GDM1 (cell line): Measurements from ENCODE around the gene DOC2B.
"Not testable (repeated sequence)": the region's sequence is repeated elsewhere in the genome, so short reads cannot be mapped to it uniquely, and the experiment has no call there.

Experiments used
- DNase-seq: peaks from one replicate; lab custom pipeline; 2025; lab: John Stamatoyannopoulos, UW

DOC2B gene

DNA sequence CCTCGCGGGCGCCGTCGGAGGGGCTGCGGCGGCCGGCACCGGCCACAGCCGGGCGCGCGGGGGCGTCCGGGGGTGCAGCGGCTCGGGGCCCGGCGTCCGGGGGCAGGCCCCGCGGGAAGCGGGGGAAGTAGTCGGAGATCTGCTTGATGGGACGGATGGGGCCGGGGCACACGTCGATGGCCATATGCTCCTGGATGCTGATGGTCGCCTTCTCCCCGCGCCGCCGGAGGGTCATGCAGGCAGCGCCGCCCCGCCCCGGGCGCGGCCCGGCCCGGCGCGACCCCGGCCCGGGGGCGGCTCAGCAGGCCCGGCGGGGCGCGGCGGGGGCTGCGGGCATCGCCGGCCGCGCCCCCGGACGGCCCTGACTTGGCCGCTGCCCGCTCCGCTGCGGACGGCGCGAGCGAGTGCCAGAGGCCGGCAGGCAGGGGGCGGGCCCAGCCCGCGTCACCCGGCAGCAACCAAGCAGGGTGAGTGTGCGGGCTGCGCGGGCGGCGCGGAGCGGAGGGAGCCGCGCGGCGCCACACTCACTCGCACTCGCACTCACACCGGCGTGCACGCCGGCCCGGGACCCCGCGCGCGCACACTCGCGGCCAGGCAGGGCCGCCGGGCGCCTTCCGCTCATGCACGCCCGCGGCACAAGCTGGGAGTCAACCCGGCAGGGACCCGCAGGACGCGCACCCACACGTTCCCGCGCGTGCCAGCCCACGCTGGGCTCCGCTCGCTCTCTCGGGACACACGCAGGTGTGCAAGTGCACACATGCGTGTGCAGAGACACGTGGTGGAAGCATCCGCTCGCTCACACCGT, at the start of gene DOC2B:
Gene DOC2B, minus strand, starts transcription at position 406 of the 805 bp plus-strand sequence. Its CDS starts 171 bp downstream, at position 235.
- DNase-seq, result no peak

DNA sequence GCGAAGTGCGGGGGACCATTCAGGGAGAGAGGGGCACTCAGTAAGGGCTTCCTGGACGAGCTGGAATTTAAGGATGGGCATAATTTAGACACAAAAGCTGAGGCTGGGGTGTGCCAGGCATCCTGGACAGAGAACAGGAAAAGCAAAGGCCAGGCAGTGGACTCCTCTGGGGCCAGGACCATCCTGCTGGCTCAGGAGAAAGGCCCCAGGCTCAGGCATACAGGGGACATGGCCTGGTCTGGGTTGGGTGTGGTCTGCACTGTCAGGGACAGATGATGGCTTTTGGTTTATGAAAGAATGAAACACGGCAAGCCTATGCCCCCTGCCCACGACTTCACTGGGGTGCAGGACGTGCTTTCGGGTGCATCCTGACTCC, 48.9 kb upstream of the DOC2B start:
- DNase-seq, result no peak

DNA sequence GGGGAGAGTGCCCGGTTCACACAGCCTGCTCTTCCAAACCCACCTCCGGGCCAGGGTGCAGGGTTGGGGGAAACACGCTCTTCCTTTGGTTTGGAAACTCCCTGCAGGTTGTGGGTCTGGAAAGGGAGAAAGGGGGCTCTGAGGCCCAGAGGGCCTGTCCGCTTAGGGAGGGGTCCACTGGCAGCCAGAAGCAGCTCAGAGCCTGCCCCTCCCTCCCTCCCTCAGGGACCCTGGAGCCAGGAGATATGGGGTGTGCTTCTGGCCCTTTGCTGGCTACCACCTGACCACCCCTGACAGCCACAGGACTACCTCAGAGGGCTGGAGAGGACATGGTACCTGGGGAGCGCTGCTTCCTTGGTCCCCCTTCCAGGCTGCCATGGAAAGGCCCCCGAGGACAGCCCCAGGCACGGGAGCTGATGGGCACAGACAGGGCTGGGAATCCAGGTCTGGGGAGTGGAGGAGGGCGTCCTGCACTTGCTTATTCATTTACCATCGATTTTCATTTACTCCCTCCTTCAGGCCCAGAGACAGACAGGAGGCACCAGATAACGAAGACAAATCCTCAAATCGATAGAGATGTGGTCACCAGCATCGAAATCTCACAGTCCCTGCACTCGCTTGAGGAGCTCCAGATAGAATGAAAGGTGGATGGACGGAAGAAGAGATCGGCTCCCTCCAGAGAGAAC, 48.4 kb upstream of the DOC2B start:
- no peak for DNase-seq

DNA sequence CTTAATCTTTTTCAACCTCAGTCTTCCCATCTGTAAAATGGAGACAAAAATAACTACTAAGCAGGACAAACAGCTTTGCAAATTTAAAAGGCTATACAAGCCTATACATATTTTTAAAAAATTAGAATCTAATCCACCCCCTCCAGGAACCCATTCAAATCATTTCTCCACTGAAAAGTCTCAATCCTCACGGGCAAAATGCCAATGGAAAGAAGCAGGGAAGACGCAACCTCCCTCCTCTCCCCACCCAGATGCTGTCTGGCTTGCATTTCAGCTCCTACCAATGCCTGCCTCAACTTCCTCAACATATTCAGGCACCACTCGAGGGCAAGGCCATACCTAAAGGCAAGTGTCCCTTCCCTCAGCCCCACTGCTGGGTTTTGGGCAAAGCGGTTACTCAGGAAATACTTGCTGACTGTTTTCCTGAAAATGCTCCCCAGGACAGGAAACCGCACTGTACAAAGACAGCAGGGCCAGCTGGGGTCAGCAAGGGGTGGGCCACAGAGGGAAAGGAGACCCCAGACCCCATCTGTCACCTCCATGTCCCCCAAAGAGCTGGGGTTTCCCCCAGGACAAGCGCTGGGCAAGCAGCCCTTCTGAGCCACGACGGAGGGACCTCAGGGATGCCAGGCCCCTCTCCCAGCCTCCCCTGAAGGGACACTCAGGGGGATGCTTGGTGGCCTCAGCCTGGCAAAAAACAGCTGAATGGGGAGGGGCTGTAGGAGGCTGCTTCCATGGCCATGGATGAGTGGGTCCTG, 47.7 kb upstream of the DOC2B start:
- no peak for DNase-seq

DNA sequence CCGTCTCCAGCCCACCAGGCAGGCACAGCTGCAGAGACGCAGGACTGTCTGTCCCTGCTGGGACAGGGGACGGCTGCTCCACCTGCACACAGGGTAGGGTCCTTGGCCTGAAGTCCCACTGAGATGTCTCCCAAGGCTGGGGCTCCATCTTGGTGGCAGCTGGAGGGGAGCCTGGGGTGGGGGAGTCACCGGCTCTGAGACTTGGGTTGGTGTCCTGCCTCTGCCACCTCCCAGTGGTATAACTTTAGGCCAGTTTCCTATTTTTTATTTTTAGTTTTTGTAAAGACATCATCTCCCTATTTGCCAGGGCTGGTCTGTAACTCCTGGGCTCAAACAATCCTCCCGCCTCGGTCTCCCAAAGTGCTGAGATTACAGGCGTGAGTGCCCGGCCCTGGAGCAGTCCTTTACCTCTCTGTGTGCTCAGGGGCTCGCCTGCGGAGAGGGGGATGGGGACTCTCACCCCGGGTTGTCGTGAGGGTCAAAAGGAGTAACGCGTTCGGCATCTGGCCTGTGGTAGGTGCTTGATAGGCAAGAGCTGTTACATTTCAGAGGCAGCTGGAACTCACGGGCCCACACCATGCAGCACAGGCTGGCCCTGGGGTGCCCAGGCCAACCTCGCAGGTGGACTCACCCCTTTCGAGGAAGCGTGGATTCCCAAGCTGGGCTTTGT, 46.6 kb upstream of the DOC2B start:
- DNase-seq, result no peak

DNA sequence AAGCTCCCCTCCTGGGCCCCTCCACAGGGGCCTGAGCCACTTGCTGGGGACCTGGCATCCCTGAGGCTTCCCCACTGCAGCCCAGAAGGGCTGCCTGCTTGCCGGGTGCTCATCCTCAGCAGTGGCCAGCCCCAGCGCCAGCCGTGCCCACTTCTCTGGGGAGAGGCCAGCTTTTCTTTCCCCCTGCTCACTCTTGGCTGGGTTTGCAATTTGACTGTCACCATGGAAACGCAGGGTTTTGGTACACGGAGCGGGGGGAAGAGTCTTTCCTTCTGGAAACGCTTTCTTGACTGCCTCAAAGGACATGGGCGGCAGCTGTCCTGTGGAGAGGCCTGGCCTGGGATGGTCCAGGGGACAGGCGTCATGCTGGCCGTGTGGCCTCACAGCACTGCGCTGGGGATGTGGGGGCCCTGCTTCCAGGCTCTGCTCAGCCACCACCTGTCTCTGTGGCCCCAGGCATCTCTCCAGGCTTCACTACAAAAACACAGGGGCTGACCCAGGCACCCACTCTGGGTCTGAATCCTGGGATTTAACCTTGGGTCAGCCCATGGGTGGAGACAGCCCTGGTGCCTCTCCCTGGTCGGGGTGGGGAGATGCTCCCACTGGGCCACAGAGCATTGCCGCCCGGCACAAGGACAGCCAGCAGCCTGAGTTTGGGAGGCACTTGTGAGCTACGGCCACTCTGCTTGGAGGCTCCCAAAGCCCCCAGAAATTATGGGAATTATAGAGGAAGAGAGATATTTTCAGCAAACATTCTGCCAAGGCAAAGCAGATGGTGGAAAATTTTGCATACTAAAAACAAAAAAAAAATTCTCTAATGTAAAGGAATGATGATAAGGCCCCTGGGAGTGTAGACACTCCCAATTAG, 45.9 kb upstream of the DOC2B start:
- DNase-seq, result no peak

DNA sequence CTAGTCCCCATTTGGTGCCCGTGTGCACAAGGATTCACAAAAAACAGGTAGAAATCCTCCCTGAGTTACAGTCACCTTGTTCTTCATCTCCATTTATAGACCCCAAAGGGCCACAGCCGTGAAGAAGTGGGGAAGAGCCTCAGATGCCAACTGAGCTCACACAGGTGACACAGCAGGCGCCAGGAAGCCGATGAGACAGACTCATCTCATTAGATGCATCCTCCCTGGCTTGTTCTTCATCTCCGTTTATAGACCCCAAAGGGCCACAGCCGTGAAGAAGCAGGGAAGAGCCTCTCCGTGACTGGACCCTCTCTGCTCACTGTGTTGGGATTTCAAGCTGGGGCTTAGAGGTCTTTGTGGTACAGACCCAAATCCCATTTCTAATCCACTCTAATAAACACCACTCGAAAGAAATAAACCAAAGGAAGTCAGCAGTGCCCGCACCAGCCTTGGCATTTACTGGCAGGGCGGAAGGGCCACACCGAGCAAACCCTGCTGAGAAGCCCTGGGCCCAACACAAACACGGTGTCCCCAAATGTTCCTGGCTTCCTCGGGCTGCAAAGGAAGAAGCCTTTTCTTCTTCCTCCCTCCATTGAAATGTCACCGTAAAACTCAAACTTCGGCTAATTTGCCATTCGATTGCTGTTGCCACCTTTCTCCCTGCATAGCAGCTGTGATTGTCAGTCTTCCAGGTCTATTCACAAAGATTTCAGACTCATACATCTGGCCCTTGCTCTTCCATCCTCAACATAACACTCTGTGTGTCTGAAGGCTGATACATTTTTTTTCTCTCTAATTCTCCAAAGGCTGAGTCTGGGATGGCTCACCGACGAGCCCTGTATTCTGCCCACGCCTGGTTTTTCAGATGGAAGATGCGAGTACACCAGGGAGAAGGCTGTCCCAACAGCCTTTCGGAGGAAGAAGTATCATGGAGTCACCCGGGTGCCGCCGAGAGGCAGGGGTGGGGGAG, 44.9 kb upstream of the DOC2B start:
- DNase-seq, result no peak

DNA sequence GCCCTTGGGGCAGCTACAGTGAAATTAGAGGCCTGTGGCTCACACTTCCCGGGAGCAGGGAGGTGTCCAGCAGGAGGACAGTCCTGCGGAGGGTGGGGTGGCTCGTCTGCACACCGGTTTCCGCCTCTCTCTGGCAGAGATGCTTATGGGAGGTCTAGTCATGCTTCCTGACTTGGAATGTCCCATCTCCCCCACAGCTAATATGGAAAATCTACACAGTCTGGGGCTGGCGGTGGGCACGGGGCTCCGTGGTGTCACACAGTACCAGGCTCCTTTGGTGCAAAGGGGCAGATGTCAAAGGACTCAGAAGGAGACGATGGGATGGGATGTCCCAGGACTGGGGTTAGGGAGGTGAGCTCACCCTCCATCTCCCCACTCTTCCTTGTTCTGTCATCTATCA, 44.1 kb upstream of the DOC2B start:
- DNase-seq, result no peak

DNA sequence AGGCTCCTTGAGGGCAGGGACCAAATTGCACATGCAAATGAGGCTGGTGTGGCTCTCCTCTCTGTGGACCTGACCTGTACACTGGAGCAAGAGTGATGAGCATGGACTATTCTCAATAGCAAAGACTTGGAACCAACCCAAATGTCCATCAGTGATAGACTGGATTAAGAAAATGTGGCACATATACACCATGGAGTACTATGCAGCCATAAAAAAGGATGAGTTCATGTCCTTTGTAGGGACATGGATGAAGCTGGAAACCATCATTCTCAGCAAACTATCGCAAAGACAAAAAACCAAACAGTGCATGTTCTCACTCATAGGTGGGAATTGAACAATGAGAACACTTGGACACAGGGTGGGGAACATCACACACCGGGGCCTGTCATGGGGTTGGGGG, 43.1 kb upstream of the DOC2B start:
- not testable (repeated sequence) for DNase-seq

DNA sequence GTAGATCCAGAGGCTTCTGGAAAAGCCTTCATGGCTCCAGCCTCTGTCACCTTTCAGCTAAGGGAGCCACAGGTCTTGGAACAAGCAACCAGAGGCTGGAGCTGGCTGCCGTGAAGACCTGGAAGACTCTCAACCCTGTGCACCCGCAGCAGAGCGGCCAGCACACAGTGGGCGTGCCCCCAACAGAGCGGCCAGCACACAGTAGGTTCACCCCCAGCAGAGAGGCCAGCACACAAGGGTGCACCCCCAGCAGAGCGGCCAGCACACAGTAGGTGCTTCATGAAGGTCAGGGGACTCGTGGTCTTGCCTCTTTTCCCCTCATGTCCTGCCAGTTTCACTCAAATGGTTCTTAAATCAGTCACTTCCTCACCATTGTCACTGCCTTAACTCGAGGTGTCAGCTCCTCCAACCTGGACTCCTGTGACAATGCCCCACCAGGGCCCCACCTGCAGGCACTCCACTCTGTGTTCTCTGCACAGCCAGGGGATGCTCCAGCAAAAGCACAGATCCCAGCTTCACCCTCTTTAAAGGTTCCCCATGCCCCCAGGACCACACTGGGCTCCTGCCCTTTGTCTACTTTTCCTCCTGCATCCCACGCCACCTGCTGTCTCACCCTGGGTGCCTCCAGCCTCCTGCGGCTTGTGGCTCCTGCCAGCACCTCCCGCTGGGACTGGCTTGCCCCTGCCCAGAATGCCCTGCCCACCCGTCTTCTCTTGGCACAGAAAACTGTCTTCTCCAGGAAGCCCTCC, 42.4 kb upstream of the DOC2B start:
- DNase-seq, result no peak

DNA sequence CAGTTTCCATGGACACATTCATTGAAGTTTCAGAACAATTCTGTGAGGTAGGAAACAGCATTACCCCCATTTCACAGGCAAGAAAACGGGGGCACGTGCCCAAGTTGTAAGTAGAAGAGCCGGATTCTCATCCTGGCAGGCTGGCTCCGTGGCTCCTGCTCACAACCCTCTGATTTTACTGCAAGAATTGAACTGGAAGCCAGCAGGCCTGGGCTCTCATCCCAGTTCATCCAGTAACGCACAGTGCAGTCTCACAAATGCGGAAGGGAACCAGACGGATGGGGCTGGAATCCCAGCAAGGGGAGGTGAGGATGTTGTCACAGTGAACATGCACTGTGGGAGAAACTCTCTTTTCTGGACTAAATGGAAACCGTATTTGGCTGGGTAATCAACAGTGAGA, 40.7 kb upstream of the DOC2B start:
- no peak for DNase-seq

DNA sequence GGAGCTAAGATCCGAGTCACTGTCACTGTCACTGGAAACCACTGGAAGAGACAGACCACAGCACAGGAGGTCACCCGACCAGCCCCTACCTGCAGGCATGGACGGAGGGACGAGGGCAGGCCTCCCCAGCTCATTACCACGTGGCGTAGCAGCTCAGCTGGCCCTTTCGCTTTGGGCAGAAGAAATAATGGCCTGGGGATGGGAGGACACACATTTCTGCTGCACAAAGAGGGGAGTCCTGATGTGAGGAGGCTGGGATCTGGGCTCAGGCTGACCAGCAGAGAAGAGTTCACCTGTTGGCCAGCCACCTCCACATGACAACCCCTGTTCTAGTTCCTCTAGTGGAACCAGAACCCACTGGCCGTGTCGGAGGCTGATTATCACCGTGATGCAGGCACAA, 38.2 kb upstream of the DOC2B start:
- no peak for DNase-seq

DNA sequence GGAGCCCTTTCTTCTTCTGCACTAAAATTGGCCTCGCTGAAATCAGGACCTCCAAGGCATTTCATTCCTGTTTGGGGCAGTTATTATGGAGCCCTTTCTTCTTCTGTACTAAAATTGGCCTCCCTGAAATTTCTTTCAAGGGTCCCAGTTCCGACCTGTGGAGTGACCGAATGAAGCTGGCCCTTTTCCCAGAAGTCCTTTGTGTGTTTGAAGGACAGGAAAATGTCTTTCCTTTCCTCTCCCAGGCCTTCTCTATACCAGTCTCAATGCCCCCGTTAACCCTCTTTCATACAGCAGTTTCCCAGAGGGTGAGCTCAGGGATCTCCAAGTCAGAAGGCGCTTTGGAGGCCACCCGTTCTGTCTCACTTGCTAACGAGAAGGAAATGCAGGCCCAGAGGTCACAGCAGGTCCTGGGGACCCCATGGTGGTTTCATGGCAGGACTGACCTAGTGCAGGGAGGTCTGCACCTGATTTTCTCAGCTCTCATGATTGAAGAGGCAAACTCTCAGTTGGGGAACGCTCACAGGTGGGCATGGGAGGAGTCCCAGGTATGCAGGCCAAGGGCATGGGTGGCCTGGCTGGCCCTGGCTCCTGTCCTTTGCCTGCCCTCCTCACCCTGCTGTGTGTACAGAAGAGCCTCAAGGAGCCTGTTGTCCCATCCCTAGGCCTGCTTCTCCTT, 37.1 kb upstream of the DOC2B start:
- no peak for DNase-seq

DNA sequence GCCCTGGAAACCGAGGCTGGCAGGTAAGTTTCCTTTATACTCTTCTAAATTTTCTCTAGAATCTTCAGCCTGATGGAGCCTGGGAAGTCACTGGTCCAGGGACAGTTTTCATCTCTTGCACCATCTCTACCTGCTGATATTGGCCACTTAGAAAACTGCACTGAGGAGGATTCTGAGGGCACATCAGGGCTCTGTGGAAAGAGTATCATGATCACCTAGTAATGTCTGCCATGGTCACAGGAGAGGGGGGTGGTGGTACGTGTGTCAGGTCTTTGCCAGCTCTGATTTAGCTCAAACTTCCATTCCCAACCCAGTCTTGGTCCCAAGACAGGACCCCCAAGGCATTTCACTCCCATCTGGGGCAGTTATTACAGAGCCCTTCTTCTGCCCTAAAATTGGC, 35.2 kb upstream of the DOC2B start:
- DNase-seq, result no peak

DNA sequence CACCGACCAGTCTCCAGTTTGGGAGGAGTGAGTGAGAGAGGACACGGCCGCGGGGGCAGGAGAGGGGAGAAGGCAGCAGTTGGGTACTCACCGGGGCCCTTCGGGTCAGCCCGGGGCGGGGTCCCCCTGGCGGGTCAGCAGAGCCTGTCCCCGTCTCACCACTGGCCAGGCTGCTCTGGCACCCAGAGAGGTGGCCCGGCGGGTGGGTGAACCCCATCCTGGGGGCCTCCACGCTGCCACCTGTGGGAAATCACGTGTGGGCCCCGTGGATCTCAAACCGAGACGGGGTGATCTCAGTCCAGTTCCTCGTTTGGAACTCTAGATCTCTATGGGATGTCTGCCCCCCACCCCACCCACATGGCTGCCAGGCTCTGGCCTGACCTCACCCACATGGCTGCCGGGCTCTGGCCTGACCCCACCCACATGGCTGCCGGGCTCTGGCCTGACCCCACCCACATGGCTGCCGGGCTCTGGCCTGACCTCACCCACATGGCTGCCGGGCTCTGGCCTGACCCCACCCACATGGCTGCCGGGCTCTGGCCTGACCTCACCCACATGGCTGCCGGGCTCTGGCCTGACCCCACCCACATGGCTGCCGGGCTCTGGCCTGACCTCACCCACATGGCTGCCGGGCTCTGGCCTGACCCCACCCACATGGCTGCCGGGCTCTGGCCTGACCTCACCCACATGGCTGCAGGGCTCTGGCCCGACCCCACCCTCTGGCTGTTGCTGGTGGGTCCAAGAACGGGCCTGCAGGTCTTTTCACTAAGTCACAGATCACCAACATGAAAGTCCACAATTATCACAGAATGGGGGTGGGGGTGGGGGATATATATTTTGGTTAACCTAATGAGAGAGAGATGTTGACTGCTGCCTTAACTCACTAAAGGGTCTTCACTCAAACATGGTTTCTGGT, 34.4 kb upstream of the DOC2B start:
- not testable (repeated sequence) for DNase-seq

DNA sequence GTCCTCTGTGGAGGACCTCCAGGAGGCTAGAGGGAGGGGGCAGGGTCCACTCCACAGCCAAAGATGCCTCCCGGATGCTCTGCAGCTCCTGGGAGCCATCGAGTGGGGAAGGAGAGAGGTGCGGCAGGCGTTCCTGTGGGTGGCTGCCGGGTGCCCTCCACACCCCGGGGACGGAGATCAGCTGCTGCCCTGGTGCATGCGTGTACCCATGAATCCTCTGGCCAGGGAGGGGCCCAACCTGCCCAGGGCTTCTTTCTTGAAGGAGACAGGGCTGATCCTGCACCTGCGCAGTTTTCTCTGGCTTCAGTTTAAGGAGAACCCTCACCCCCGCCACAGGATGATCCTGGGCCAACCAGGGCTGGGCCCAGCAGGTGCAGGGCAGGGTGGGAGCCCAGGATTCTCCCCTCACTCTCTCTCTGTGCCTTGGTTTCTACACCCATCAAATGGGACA, 33.5 kb upstream of the DOC2B start:
- DNase-seq, result no peak

DNA sequence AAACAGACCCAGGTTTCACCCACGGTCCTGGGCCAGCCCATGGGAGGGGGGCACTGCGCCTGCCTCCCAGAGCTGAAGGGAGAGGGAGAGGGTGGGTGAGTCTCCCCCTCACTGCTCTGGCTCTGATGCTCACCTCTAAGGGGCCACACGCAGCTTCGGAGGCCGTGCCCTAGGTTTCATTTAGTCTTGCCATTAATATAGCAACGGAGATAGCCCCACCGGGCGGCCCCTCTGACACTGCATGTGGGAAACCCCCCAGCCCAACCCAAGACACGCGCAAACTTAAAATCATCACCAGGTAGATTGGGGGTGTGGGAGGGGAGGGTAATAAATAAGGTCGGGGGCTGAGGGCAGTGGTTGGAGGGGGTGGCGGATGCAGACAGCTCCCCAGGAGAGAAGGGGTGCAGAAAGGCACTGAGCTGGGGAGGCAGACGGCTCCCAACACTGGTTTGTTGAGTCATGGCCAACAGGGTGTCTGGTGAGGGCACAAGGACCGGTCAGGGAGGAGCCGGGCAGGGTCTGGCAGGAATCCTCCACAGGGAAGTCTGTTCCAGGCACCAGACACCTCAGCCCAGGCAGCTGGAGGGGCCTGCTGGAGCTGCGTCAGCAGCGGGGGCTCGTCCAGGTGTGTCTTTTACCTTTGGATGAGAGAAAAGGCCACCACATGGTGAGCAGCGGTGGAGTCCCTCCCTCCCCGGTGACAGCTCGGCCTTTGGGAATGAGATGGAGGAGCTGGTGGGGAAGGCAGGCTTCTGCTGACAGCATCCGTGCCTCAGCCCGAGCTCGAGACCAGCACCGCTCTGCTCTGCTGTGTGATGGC, 32.0 kb upstream of the DOC2B start:
- no peak for DNase-seq
